ENCODE data around the gene SOS2. TPM values are rescaled to one million over a fixed set of nuclear protein-coding genes. Genes with fewer than 3 reads are reported as not detected.

SOS2 gene
- total RNA-seq, 1 experiment from 2014 or later = 9.4 TPM

DNA sequence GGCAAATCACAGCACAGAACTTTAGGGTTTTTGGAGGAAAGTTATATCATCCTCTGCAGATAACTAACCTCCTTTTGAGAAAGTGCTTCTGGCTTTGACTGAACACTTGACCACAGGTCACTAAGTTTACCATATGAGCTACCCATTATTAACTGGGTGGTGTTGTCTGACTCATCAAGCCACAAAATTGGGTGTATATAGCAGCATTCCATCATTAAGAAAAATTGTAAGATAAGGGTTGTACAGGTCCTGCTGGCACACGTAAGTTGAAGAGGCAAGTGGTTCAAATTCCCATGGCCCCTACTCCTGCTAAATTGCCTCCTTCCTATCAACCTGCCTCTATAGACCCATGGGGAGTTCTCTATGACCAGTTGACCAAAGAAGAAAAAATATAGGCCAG lies 41.1 kb upstream of the SOS2 start:
- peak overlapping the region in 2 of 3 experiments; percentile 27 to 60; a peak in 3 of 7 replicates for H3K27ac Mint-ChIP-seq
- Histone ChIP-seq H2BK20ac (ENCODE audit: low read depth, low read length, poor library complexity, severe bottlenecking) (no peak overlapping the region), H2BK15ac (ENCODE audit: low read depth, low read length) (no peak overlapping the region)

More for the DNA sequence above, 41.1 kb upstream of the SOS2 start:
- H3K79me1 ChIP-seq (ENCODE audit: insufficient read depth, low read depth, low read length, poor library complexity, severe bottlenecking) = no peaks in the 10 kb centered on the region
- no peak overlapping the region for H3K4me2 ChIP-seq (ENCODE audit: insufficient read depth, insufficient read length, low read length)
- H3K9ac ChIP-seq (ENCODE audit: extremely low read depth, insufficient read length, low read length) = no peak overlapping the region
- peaks cover 1 to 14% (median 9%) of the 10 kb centered on the region in 3 experiments; a peak in 4 of 7 replicates for H3K36me3 Mint-ChIP-seq (ENCODE audit: insufficient read depth in 1 of 3, low read depth in 3 of 3)
- H3K27me3 ChIP-seq (ENCODE audit: insufficient read depth, low read length) = no peaks in the 10 kb centered on the region
- H2BK12ac ChIP-seq (ENCODE audit: insufficient read length, low read depth, low read length) = no peak overlapping the region
- no peak overlapping the region for H2AFZ ChIP-seq (ENCODE audit: low read length)
- H2AK5ac ChIP-seq (ENCODE audit: insufficient read length, low read length) = no peak overlapping the region
- no peak overlapping the region for H3K4me3 Mint-ChIP-seq
- H3K9me3 Mint-ChIP-seq = no peaks in the 10 kb centered on the region
- H3K4ac ChIP-seq (ENCODE audit: low read depth, low read length) = no peak overlapping the region
- no peak for DNase-seq
- no peaks in the 10 kb centered on the region for H4K20me1 ChIP-seq (ENCODE audit: control insufficient read depth, insufficient read depth, insufficient read length)
- no peaks in the 10 kb centered on the region for H3K27me3 Mint-ChIP-seq (ENCODE audit: low read depth)
- WGBS (ENCODE audit: extremely low coverage, insufficient read length, low lambda C conversion rate) = no CpG with 5 or more reads among the region's 1 CpG
- no peaks in the 10 kb centered on the region for H3K79me2 ChIP-seq (ENCODE audit: insufficient read depth, low read length)
- no peak overlapping the region for H3K18ac ChIP-seq (ENCODE audit: insufficient read length, low read depth, low read length)
- H3K56ac ChIP-seq (ENCODE audit: insufficient read length, low read depth, low read length) = no peak overlapping the region
- no peak overlapping the region for H4K91ac ChIP-seq (ENCODE audit: insufficient read length, low read depth, low read length)
- H3K4me1 ChIP-seq (ENCODE audit: insufficient read depth, low read length) = no peaks in the 10 kb centered on the region
- H2BK5ac ChIP-seq (ENCODE audit: insufficient read length, low read length) = no peak overlapping the region
- TF ChIP-seq, protein P1, sequence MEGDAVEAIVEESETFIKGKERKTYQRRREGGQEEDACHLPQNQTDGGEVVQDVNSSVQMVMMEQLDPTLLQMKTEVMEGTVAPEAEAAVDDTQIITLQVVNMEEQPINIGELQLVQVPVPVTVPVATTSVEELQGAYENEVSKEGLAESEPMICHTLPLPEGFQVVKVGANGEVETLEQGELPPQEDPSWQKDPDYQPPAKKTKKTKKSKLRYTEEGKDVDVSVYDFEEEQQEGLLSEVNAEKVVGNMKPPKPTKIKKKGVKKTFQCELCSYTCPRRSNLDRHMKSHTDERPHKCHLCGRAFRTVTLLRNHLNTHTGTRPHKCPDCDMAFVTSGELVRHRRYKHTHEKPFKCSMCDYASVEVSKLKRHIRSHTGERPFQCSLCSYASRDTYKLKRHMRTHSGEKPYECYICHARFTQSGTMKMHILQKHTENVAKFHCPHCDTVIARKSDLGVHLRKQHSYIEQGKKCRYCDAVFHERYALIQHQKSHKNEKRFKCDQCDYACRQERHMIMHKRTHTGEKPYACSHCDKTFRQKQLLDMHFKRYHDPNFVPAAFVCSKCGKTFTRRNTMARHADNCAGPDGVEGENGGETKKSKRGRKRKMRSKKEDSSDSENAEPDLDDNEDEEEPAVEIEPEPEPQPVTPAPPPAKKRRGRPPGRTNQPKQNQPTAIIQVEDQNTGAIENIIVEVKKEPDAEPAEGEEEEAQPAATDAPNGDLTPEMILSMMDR (conservative IDR thresholded peaks at IDR 0.05) = no peak
- no peak overlapping the region for H3K14ac ChIP-seq (ENCODE audit: insufficient read depth, low read length)
- no peaks in the 10 kb centered on the region for H3K9me3 ChIP-seq (ENCODE audit: control insufficient read depth, low read depth, low read length)
- H3K4me1 Mint-ChIP-seq = no peaks in the 10 kb centered on the region
- H4K8ac ChIP-seq (replicated peaks; ENCODE audit: insufficient read length, low read depth, low read length) = no peak overlapping the region
- no peak overlapping the region for H2BK120ac ChIP-seq (ENCODE audit: low read depth, low read length, poor library complexity, severe bottlenecking)
- no peak overlapping the region for H4K5ac ChIP-seq (ENCODE audit: insufficient read length, low read depth, low read length)
- H3K23ac ChIP-seq (ENCODE audit: insufficient read length, low read depth, low read length) = no peak overlapping the region
- no peak overlapping the region for H3K27ac ChIP-seq (ENCODE audit: insufficient read length, low read depth, low read length)
- H3T11ph ChIP-seq (ENCODE audit: low read length) = no peak overlapping the region
- no peaks in the 10 kb centered on the region for H3K23me2 ChIP-seq (ENCODE audit: insufficient read length, low read depth, low read length, poor library complexity, severe bottlenecking)

All from H9 (cell line).